Kidney glomerular epithelial cell (primary cell): ENCODE measurements around the gene SH2D6.
"Not testable (repeated sequence)": the region's sequence is repeated elsewhere in the genome, so short reads cannot be mapped to it uniquely, and the experiment has no call there.

Experiments
- DNase-seq: peaks from one replicate; lab custom pipeline; 2025; lab: John Stamatoyannopoulos, UW

The SH2D6 gene

GRCh38 chr2:85418132-85419008, at the start of gene SH2D6:
SH2D6 (plus strand) TSS chr2:85418714; CDS start chr2:85429466, 10,752 bp downstream.
- DNase-seq = peak; percentile 52

DNA sequence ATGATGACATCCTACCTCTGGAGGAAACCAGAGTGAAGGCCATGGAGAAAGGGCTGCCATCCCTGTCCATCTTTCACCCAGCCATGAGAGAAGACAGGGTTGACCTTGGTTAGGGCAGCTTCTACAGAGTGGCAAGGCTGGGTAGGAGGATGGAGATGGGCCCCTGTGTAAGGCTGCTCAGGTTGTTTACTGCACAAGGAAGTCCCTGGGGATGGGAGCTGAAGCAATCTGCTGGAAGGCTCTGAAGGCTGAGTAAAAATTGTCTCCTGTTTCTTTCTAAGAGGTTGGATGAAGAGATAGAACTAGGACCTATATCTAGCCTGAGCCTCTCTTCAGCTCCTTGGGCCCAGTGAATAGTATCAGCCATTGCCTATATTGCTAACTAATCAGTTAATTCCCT, 49.6 kb upstream of the SH2D6 start:
- DNase-seq = no peak

DNA sequence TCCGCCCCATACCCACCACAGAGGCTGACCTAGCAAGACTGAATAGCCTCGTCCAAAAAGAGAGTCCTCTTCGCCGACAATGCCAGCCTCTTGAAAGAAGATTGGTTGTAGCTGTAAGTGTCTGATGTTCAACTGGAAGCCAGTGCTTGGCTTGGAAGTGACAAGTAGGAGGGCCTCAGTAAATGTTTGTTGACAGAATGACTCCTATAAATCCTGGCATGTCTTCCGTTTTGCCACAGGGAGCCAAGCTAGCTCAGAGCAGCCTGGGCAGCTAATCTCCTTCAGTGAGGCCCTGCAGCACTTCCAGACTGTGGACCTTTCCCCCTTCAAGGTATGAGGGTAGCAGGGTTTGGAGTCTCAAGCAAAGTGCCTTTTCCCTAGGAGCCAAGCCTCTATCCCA, 49.0 kb upstream of the SH2D6 start:
- DNase-seq = no peak

DNA sequence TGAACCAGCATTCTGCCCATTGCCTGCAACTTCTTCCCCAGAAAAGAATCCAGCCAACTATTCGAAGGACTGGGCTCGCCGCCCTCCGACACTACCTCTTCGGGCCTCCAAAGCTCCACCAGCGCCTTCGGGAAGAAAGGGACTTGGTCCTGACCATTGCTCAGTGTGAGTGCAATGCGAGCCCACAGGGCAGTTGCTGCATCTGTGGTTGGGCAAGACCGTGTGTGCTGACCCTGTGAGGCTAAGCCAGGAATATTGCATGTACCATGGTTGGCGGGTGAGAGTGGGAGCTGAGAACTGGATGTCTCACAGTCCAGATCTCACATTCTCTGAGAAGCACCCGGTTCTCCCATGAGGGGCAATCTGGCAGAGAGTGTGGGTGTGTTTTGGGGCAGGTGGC, 47.5 kb upstream of the SH2D6 start:
- DNase-seq = no peak

GRCh38 chr2:85376291-85377065, 42.0 kb upstream of the SH2D6 start:
- no peak for DNase-seq

- DNase-seq = no peak
Observed at GRCh38 chr2:85377083-85377482, 41.4 kb upstream of the SH2D6 start.

DNA sequence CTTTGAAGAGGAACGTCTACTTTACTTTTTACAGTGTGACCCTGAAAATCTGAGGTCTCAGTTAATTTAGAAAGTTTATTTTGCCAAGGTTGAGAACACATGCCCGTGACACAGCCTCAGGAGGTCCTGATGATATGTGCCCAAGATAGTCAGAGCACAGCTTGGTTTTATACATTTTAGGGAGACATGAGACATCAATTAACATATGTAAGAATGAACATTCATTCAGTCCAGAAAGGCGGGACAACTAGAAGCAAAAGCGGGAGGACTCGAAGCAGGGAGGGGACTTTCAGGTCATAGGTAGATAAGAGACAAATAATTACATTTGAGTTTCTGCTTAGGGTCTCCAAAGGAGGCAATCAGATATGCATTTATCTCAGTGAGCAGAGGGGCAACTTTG, 40.3 kb upstream of the SH2D6 start:
- DNase-seq = no peak

- no peak for DNase-seq
Observed at GRCh38 chr2:85380048-85380447, 38.5 kb upstream of the SH2D6 start.

DNA sequence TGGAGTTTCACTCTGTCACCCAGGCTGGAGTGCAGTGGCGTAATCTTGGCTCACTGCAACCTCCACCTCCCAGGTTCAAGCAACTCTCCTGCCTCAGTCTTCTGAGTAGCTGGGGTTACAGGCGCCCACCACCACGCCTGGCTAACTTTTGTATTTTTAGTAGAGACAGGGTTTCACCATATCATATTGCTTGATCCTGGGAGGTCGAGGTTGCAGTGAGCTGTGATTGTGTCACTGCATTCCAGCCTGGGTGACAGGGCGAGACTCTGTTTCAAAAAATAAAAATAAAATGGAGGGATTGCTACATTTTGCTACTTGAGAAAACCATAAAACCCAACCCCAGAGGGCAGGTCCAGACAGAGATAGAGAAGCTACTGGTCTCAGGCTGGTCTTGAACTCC, 35.4 kb upstream of the SH2D6 start:
- DNase-seq = not testable (repeated sequence)

GRCh38 chr2:85383850-85384249, 34.7 kb upstream of the SH2D6 start:
- no peak for DNase-seq

DNA sequence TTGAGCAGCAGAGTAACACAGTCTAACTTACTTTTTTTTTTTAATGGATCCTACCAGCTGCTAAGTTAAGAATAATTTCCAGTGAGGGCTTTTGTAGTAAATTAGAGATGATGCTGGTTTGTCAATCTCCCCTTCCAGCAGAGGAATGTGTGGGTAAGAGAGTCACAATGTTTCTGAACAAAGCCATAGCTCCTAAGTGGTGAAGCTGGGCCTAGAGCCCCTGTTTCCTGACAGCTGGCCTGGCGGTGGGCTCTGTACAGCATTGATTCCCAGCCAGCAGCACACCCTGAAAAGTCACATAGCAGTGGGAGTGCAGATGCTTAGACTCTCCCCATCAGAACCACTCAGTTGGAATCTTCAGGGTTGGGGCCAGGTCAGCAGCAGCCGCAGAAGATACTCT, 32.8 kb upstream of the SH2D6 start:
- no peak for DNase-seq

DNA sequence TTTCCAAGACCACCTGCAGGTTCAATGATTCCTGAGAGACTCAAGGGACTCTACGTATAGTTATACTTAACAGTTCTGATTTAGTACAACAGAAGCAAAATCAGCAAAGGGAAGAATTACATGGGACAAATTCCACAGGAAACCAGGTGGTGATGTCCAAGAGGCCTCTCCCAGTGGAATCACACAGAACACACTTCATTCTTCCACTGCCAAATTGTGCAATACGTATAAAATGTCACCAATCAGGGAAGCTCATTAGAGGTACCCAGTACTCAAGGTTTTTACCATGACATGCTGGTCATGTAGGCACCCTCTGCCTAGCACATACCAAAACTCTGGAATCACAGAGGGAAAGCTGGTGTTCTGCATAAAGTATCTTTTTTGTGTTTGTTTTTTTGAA, 30.8 kb upstream of the SH2D6 start:
- no peak for DNase-seq

GRCh38 chr2:85388878-85389538, 29.5 kb upstream of the SH2D6 start:
- no peak for DNase-seq

DNA sequence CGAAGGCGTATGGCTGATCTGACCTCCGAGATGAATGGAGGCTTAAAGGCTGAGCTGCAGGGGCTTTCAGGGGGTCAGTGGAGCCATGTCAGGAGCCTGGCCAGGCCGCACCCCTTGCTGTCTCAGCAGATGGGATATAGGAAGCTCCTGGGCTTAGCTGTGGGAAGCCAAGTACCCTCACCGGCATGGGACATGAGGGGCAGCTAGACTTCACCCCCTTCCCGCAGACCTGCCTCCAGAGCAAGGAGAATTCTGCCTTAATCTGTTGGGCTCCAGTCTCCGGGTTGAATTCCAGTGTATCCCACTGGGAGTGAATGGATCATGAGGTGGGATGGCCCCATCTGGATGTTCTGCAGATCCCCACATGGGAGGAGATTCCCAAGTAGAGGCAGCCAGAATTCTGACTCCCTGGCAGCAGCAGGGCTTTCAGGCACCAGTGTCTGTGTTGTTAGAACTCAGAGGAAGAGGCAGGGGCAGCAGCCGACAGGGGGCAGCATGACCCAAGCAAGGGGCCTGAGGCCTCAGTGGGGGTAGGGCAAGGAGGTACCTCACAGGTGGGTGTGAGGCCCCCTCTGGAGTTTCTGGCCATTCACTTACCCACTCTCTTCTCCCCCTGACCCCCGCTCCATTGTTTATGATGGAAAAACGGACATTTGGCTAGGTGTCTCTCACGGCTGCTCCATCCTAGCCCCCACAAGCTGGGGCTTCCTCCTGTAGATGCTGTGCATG, 27.4 kb upstream of the SH2D6 start:
- no peak for DNase-seq

- DNase-seq = no peak
Observed at GRCh38 chr2:85393836-85394235, 24.7 kb upstream of the SH2D6 start.

- no peak for DNase-seq
Observed at GRCh38 chr2:85394261-85394681, 24.2 kb upstream of the SH2D6 start.

DNA sequence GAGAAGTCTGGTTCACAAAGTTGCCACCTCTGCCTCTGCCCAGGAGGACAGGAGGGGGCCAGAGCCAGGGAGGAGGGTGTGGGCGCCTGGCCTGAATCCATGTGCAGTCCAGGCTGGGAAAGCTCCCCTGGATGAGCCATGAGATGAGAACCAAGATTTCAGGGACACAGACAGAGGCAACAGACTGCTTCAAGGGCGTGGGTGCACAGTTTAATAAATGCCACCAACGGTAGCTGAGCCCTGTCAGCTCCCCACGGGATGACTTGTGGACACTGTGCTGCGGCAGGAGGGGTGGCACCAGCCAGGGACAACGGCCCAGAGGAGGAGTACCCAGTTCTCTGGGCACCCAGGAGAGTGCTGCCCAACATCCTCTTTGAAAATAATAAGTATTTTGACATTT, 23.5 kb upstream of the SH2D6 start:
- DNase-seq = no peak

DNA sequence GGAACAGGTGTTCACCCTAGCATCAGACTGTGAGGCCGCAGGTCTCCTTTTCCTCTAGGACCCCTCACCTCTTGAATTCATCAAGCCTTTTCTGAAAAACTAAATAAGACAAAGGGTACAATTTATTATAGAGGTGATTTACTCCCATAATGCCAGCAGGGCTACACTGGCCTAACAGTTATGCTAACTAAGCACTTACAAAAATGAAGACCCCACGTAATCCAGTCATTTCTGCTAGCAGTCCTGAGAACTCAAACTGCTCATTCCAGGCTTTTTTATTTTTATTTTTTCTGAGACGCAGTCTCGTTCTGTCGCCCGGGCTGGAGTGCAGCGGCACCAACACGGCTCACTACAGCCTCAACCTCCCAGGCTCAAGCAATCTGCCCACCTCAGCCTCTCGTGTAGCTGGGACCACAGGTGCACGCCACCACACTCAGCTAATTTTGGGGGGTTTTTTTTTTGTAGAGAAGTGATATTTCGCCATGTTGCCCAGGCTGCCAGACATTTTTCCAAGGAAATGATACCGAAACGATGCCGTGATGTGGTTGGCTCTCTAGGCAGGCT, 22.5 kb upstream of the SH2D6 start:
- no peak for DNase-seq

DNA sequence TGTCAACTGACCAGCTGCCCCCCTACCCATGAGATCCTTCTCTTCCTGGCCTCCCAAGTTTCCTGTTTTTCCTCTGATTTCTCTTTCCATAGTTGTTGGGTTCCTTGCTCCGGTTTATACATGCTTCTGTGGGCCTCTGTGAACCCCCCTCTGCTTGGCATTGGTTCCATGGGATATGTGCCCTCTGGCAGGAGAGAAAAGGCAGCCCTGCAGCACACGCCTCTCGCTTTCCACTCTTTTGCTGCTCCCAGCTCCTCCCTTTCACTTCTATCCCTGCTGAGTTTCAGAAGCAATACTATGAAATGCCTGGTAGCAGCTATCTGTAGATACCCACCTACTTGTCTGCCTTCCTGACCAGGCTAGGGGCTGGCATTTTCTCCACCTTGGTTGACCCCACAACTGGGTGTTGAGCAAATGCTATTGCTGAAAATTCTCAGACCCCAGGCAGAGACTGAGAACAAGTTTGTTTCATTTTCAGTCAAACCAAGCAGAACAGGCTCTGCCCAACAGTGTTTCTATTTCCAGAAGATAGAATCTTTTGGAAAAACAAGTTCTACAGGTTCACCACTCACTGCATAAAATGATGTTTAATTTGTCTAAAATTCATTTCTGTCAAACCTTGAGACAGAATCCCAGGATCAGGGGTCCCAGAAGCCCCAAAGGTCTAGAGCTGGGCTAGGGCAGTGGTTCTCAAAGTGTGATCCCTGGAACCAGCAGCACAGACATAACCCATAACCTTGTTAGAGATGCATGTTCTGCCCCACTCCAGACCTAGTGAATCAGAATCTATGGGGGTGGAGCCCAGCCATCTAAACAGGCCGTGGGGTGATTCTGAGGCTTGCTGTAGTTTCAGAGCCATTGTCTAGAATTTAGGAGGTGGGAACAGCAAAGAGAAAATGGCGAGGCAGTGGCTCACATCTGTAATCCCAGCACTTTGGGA, 21.7 kb upstream of the SH2D6 start:
- DNase-seq = no peak

GRCh38 chr2:85397925-85398331, 20.6 kb upstream of the SH2D6 start:
- DNase-seq = no peak
